Measurements from ENCODE around the gene USP8.

USP8 gene

DNA sequence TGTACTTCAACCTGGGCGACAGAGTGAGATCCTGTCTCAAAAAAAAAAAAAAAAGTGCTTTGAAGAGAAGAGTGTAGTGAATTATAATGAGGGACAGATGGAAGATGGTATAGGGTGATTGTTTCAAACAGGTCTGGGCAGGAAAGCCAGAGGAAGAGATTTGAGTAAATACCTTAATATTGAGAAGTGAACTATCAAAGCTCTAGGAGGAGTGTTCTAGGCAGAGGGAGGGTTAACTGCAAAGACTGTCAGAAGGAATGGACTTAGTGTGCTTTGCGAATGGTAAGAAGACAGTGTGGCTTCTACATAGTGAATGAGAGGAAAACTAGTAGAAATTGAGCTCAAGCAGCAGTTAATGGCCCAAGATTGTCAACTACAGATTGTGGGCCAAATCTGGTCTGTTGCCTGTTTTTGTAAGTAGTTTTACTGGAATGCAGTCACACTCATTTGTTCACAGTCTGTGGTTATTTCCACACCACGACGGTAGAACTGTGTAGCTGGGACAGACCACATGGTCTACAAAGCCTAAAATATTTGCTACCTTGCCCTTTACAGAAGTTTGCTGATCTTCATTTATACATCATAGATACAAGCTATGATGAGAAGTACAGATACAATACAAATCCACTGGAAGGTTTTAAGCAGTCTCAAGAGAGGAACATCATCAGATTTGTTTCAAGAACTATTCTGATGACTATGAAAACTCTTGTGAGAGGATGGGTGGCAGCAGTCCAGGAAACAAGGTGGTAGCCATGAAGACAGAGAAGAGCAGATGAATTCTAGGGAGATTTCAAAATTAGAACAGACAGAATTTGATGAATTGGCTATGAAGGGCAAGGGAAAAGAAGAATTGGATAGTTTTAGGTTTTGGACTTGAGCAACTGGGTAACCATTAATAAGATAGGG, 138.8 kb downstream of the USP8 start:
- Histone ChIP-seq H3K27me3 (ENCODE audit: control insufficient read depth, insufficient read depth, low read length, poor library complexity, severe bottlenecking) (no peaks in the 10 kb centered on the region), H3K9me3 (ENCODE audit: control insufficient read depth, low read length) (no peaks in the 10 kb centered on the region), H3K27ac (ENCODE audit: insufficient read depth, low read depth, low read length, poor library complexity, severe bottlenecking) (no peak overlapping the region), H3K4me1 (ENCODE audit: control insufficient read depth, insufficient read depth, low read length) (no peaks in the 10 kb centered on the region), H3K4me3 (ENCODE audit: insufficient read depth, low read depth, low read length) (no peak overlapping the region), H3K36me3 (ENCODE audit: control insufficient read depth, insufficient read depth, low read length) (peaks cover 14% of the 10 kb centered on the region)
- WGBS, 2 experiments, result 96% methylated on average over 4 of the region's 4 CpGs

DNA sequence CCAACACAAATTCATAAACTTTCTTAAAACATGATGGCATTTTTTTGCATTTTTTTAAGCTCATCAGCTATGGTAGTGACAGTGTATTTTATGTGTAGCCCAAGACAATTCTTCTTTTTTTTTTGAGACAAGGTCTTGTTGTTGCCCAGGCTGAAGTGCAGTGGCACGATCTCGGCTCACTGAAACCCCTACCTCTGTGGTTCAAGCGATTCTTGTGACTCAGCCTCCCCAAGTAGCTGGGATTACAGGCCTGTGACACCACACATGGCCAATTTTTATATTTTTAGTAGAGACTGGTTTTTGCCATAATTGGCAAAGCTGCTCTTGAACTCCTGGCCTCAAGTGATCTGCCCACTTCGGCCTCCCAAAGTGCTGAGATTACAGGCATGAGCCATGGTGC, 139.6 kb downstream of the USP8 start:
- Histone ChIP-seq H3K4me3 (ENCODE audit: insufficient read depth, low read depth, low read length) (no peak overlapping the region), H3K4me1 (ENCODE audit: control insufficient read depth, insufficient read depth, low read length) (no peaks in the 10 kb centered on the region), H3K27me3 (ENCODE audit: control insufficient read depth, insufficient read depth, low read length, poor library complexity, severe bottlenecking) (no peaks in the 10 kb centered on the region), H3K9me3 (ENCODE audit: control insufficient read depth, low read length) (no peaks in the 10 kb centered on the region), H3K36me3 (ENCODE audit: control insufficient read depth, insufficient read depth, low read length) (peaks cover 18% of the 10 kb centered on the region), H3K27ac (ENCODE audit: insufficient read depth, low read depth, low read length, poor library complexity, severe bottlenecking) (no peak overlapping the region)
- 85 to 92% methylated on average over 4 of the region's 4 CpGs for WGBS, 2 experiments
